WERI-Rb-1 (cell line): ENCODE measurements around the gene PLA2G5.

Experiments used
- DNase-seq: peaks from one replicate; pipeline ENCODE4 v3.0.0-alpha.2; 2020
- H3K27ac ChIP-seq: fragments of 250-450 bp; sonication (Bioruptor Pico); 2 replicates; pipeline ENCODE4 v1.5.1; 2020; ENCODE audit warnings: mild to moderate bottlenecking, moderate library complexity
- H3K27me3 ChIP-seq: fragments of 250-450 bp; sonication (Bioruptor Pico); 2 replicates; pipeline ENCODE4 v1.5.1; 2021; ENCODE audit warnings: mild to moderate bottlenecking, low read depth, moderate library complexity; ENCODE audit not compliant: insufficient read depth, severe bottlenecking
- H3K36me3 ChIP-seq: fragments of 250-450 bp; sonication (Bioruptor Pico); 2 replicates; pipeline ENCODE4 v1.5.1; 2020; ENCODE audit warnings: mild to moderate bottlenecking, moderate library complexity
- H3K4me3 ChIP-seq: 2 replicates; pipeline ENCODE4 v1.5.1; 2011; ENCODE audit warnings: low read depth, mild to moderate bottlenecking, control low read depth, low read length
- H3K9me3 ChIP-seq: fragments of 250-450 bp; sonication (Bioruptor Pico); 2 replicates; pipeline ENCODE4 v1.5.1; 2021; ENCODE audit warnings: mild to moderate bottlenecking, moderate library complexity; ENCODE audit not compliant: severe bottlenecking
- TF ChIP-seq, protein P1 (sequence below): IDR thresholded peaks from 2 replicates; pipeline ENCODE4 v1.5.1; 2011; ENCODE audit warnings: low read depth, mild to moderate bottlenecking, control low read depth, inconsistent platforms, low read length

The PLA2G5 gene

GRCh38 chr1:20139776-20140612 is 70.0 kb downstream of the PLA2G5 start:
- no peak for DNase-seq
- Histone ChIP-seq H3K27ac (no peak overlapping the region), H3K36me3 (no peaks in the 10 kb centered on the region), H3K4me3 (no peak overlapping the region), H3K9me3 (no peaks in the 10 kb centered on the region), H3K27me3 (no peaks in the 10 kb centered on the region)
- TF ChIP-seq, protein P1, sequence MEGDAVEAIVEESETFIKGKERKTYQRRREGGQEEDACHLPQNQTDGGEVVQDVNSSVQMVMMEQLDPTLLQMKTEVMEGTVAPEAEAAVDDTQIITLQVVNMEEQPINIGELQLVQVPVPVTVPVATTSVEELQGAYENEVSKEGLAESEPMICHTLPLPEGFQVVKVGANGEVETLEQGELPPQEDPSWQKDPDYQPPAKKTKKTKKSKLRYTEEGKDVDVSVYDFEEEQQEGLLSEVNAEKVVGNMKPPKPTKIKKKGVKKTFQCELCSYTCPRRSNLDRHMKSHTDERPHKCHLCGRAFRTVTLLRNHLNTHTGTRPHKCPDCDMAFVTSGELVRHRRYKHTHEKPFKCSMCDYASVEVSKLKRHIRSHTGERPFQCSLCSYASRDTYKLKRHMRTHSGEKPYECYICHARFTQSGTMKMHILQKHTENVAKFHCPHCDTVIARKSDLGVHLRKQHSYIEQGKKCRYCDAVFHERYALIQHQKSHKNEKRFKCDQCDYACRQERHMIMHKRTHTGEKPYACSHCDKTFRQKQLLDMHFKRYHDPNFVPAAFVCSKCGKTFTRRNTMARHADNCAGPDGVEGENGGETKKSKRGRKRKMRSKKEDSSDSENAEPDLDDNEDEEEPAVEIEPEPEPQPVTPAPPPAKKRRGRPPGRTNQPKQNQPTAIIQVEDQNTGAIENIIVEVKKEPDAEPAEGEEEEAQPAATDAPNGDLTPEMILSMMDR: no peak

- no peak for DNase-seq
- Histone ChIP-seq H3K36me3 (no peaks in the 10 kb centered on the region), H3K27ac (no peak overlapping the region), H3K9me3 (no peaks in the 10 kb centered on the region), H3K27me3 (no peaks in the 10 kb centered on the region), H3K4me3 (no peak overlapping the region)
- TF ChIP-seq, protein P1: no peak
Observed at GRCh38 chr1:20141001-20141400, 71.0 kb downstream of the PLA2G5 start.

GRCh38 chr1:20141466-20141865 is 71.5 kb downstream of the PLA2G5 start:
- Histone ChIP-seq H3K27ac (no peak overlapping the region), H3K9me3 (no peaks in the 10 kb centered on the region), H3K4me3 (no peak overlapping the region), H3K36me3 (no peaks in the 10 kb centered on the region), H3K27me3 (no peaks in the 10 kb centered on the region)
- no peak for DNase-seq
- TF ChIP-seq, protein P1: no peak
